ENCODE results near the gene ZBED5. TPM values are rescaled to one million over a fixed set of nuclear protein-coding genes. Genes with fewer than 3 reads are reported as not detected.

ZBED5 gene
- polyA plus RNA-seq, 4 donors: 11.9 to 54.2 (median 17.1) TPM

- H3K27ac ChIP-seq (ENCODE audit: low read depth in 1 of 3, low read length in 2 of 3): no peak overlapping the region
- no peak for FAIRE-seq
- WGBS, 3 donors: 90 to 92% (median 91%) methylated on average over 2 of the region's 2 CpGs
These were observed 17.7 kb upstream of the ZBED5 start for GRCh38 chr11:10875430-10876021.

DNA sequence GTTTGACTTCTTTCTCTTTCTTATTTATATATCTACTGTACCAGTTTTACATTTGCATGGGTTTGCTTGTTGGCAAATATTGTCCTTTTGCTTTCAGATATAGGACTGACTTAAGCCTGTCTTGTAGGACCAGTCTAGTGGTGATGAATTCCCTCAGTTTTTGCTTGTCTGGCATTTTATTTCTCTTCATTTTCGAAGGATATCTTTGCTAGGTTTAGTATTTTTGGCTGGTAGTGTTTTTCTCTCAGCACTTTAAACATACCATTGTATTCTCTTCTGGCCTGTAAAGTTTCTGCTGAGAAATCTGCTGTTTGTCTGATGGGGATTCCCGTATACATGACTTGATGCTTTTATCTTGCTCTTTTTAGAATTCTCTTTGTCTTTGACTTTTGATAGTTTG lies 14.2 kb upstream of the ZBED5 start:
- Histone ChIP-seq H3K27me3 (ENCODE audit: control insufficient read depth in 3 of 3, insufficient read depth in 3 of 3, low read length in 3 of 3) (no peaks in the 10 kb centered on the region), H3K36me3 (ENCODE audit: control insufficient read depth in 3 of 3, insufficient read depth in 2 of 3, low read depth in 1 of 3, low read length in 3 of 3) (peaks cover 0 to 5% (median 0%) of the 10 kb centered on the region in 3 donors), H3K9me3 (ENCODE audit: control insufficient read depth in 2 of 2, insufficient read depth in 1 of 2, low read depth in 1 of 2, low read length in 1 of 2) (peaks cover 0 to 29% of the 10 kb centered on the region in 2 donors), H3K4me3 (ENCODE audit: low read depth in 1 of 3, low read length in 3 of 3) (no peak overlapping the region), H3K4me1 (ENCODE audit: control insufficient read depth in 3 of 3, insufficient read depth in 2 of 3, low read depth in 1 of 3, low read length in 2 of 3) (no peaks in the 10 kb centered on the region), H3K27ac (ENCODE audit: low read depth in 1 of 3, low read length in 2 of 3) (no peak overlapping the region)
- FAIRE-seq (no peak), DNase-seq (no peak)
- 95 to 96% (median 95%) methylated on average over 2 of the region's 2 CpGs for WGBS, 3 donors

More at GRCh38 chr11:10875430-10876021, 17.7 kb upstream of the ZBED5 start:
- DNase-seq: no peak
- Histone ChIP-seq H3K27me3 (ENCODE audit: control insufficient read depth in 3 of 3, insufficient read depth in 3 of 3, low read length in 3 of 3) (no peaks in the 10 kb centered on the region), H3K36me3 (ENCODE audit: control insufficient read depth in 3 of 3, insufficient read depth in 2 of 3, low read depth in 1 of 3, low read length in 3 of 3) (peaks cover 0 to 5% (median 0%) of the 10 kb centered on the region in 3 donors), H3K4me1 (ENCODE audit: control insufficient read depth in 3 of 3, insufficient read depth in 2 of 3, low read depth in 1 of 3, low read length in 2 of 3) (peaks cover 0 to 2% (median 0%) of the 10 kb centered on the region in 3 donors), H3K4me3 (ENCODE audit: low read depth in 1 of 3, low read length in 3 of 3) (no peak overlapping the region), H3K9me3 (ENCODE audit: control insufficient read depth in 2 of 2, insufficient read depth in 1 of 2, low read depth in 1 of 2, low read length in 1 of 2) (peaks cover 0 to 29% of the 10 kb centered on the region in 2 donors)

- Histone ChIP-seq H3K4me1 (ENCODE audit: control insufficient read depth in 3 of 3, insufficient read depth in 2 of 3, low read depth in 1 of 3, low read length in 2 of 3) (no peaks in the 10 kb centered on the region), H3K9me3 (ENCODE audit: control insufficient read depth in 2 of 2, insufficient read depth in 1 of 2, low read depth in 1 of 2, low read length in 1 of 2) (peaks cover 0 to 17% of the 10 kb centered on the region in 2 donors), H3K4me3 (ENCODE audit: low read depth in 1 of 3, low read length in 3 of 3) (no peak overlapping the region), H3K27me3 (ENCODE audit: control insufficient read depth in 3 of 3, insufficient read depth in 3 of 3, low read length in 3 of 3) (no peaks in the 10 kb centered on the region), H3K27ac (ENCODE audit: low read depth in 1 of 3, low read length in 2 of 3) (no peak overlapping the region), H3K36me3 (ENCODE audit: control insufficient read depth in 3 of 3, insufficient read depth in 2 of 3, low read depth in 1 of 3, low read length in 3 of 3) (no peaks in the 10 kb centered on the region)
- WGBS, 3 donors: 95 to 97% (median 96%) methylated on average over 3 of the region's 3 CpGs
- no peak for DNase-seq
- FAIRE-seq: no peak
These were observed 10.5 kb upstream of the ZBED5 start for GRCh38 chr11:10868352-10868751.

GRCh38 chr11:10866893-10867331 lies 9.1 kb upstream of the ZBED5 start:
- FAIRE-seq: no peak
- no peak overlapping the region for H3K4me3 ChIP-seq (ENCODE audit: low read depth in 1 of 3, low read length in 3 of 3)
- no peaks in the 10 kb centered on the region for H3K27me3 ChIP-seq (ENCODE audit: control insufficient read depth in 3 of 3, insufficient read depth in 3 of 3, low read length in 3 of 3)
- WGBS, 3 donors: 26 to 63% (median 45%) methylated on average over 10 of the region's 10 CpGs
- DNase-seq: peak; percentile 36 to 59
- no peaks in the 10 kb centered on the region for H3K4me1 ChIP-seq (ENCODE audit: control insufficient read depth in 3 of 3, insufficient read depth in 2 of 3, low read depth in 1 of 3, low read length in 2 of 3)
- H3K9me3 ChIP-seq (ENCODE audit: control insufficient read depth in 2 of 2, insufficient read depth in 1 of 2, low read depth in 1 of 2, low read length in 1 of 2): peaks cover 0 to 4% of the 10 kb centered on the region in 2 donors
- H3K36me3 ChIP-seq (ENCODE audit: control insufficient read depth in 3 of 3, insufficient read depth in 2 of 3, low read depth in 1 of 3, low read length in 3 of 3): no peaks in the 10 kb centered on the region
- H3K27ac ChIP-seq (ENCODE audit: low read depth in 1 of 3, low read length in 2 of 3): no peak overlapping the region

DNA sequence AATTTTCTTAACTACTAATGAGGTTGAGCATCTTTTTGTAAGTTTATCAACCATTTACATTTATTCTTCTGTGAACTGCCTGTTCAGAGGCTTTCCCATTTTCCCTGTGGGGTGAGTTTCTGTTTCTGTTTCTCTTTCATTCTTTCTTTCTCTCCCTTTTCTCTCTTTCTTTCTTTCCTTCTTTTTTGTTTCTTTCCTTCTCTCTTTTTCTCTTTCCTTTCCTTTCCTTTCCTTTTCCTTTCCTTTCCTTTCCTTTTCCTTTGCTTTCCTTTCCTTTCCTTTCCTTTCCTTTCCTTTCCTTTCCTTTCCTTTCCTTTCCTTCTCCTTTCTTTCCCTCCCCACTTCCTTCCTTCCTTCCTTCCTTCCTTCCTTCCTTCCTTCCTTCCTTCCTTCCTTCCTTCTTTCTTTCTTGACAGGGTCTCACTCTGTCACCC lies 8.0 kb upstream of the ZBED5 start:
- DNase-seq (no peak), FAIRE-seq (no peak)
- Histone ChIP-seq H3K27me3 (ENCODE audit: control insufficient read depth in 3 of 3, insufficient read depth in 3 of 3, low read length in 3 of 3) (no peaks in the 10 kb centered on the region), H3K4me3 (ENCODE audit: low read depth in 1 of 3, low read length in 3 of 3) (no peak overlapping the region), H3K9me3 (ENCODE audit: control insufficient read depth in 2 of 2, insufficient read depth in 1 of 2, low read depth in 1 of 2, low read length in 1 of 2) (no peaks in the 10 kb centered on the region), H3K27ac (ENCODE audit: low read depth in 1 of 3, low read length in 2 of 3) (no peak overlapping the region), H3K36me3 (ENCODE audit: control insufficient read depth in 3 of 3, insufficient read depth in 2 of 3, low read depth in 1 of 3, low read length in 3 of 3) (no peaks in the 10 kb centered on the region), H3K4me1 (ENCODE audit: control insufficient read depth in 3 of 3, insufficient read depth in 2 of 3, low read depth in 1 of 3, low read length in 2 of 3) (no peaks in the 10 kb centered on the region)

DNA sequence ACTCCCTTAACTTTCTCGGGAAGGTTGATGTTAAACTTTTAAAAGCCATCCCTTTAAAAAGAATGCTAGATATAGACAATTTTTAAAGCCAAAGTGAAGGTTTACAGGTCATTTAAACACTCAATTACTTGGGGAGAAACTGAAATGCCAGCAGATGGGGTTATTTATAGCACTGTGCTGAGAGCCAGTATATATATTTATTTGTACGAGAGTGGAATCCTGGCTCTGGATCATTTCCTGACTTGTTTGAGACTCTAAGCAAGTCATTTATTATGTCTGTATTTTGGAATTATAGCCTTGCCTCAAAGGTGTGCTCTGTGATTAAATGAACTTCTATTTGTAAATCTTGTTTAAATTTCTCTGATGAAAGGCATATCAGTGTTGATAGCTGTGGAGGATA lies 6.8 kb upstream of the ZBED5 start:
- Histone ChIP-seq H3K4me3 (ENCODE audit: low read depth in 1 of 3, low read length in 3 of 3) (no peak overlapping the region), H3K9me3 (ENCODE audit: control insufficient read depth in 2 of 2, insufficient read depth in 1 of 2, low read depth in 1 of 2, low read length in 1 of 2) (no peaks in the 10 kb centered on the region), H3K27me3 (ENCODE audit: control insufficient read depth in 3 of 3, insufficient read depth in 3 of 3, low read length in 3 of 3) (no peaks in the 10 kb centered on the region), H3K27ac (ENCODE audit: low read depth in 1 of 3, low read length in 2 of 3) (no peak overlapping the region), H3K36me3 (ENCODE audit: control insufficient read depth in 3 of 3, insufficient read depth in 2 of 3, low read depth in 1 of 3, low read length in 3 of 3) (no peaks in the 10 kb centered on the region), H3K4me1 (ENCODE audit: control insufficient read depth in 3 of 3, insufficient read depth in 2 of 3, low read depth in 1 of 3, low read length in 2 of 3) (no peaks in the 10 kb centered on the region)
- DNase-seq (no peak), FAIRE-seq (no peak)
- 63 to 77% (median 71%) methylated on average over 2 of the region's 2 CpGs for WGBS, 3 donors

- Histone ChIP-seq H3K27me3 (ENCODE audit: control insufficient read depth in 3 of 3, insufficient read depth in 3 of 3, low read length in 3 of 3) (no peaks in the 10 kb centered on the region), H3K9me3 (ENCODE audit: control insufficient read depth in 2 of 2, insufficient read depth in 1 of 2, low read depth in 1 of 2, low read length in 1 of 2) (no peaks in the 10 kb centered on the region), H3K27ac (ENCODE audit: low read depth in 1 of 3, low read length in 2 of 3) (no peak overlapping the region), H3K36me3 (ENCODE audit: control insufficient read depth in 3 of 3, insufficient read depth in 2 of 3, low read depth in 1 of 3, low read length in 3 of 3) (no peaks in the 10 kb centered on the region), H3K4me3 (ENCODE audit: low read depth in 1 of 3, low read length in 3 of 3) (no peak overlapping the region), H3K4me1 (ENCODE audit: control insufficient read depth in 3 of 3, insufficient read depth in 2 of 3, low read depth in 1 of 3, low read length in 2 of 3) (no peaks in the 10 kb centered on the region)
- no peak for FAIRE-seq
- DNase-seq: no peak
- 58 to 79% (median 62%) methylated on average over 1 of the region's 1 CpG for WGBS, 3 donors
These were observed 4.6 kb upstream of the ZBED5 start for GRCh38 chr11:10862446-10862845.

DNA sequence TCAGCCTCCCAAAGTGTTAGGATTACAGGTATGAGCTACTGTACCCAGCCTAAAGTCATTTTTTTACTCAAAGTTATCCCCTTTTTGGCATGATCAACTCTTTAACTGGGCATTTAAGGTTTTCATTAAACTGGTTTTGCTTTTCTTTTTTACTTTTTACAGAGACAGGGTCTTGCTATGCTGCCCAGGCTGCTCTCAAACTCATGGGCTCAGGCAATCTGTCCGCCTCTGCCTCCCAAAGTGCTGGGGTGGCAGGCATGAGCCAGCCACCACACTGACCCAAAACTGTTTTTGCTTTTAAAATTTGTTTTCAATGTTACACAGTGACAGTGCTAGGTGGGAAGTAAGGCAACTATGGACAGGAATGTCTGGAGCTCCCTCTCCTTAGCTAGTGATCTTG lies 3.9 kb upstream of the ZBED5 start:
- no peak for FAIRE-seq

DNA sequence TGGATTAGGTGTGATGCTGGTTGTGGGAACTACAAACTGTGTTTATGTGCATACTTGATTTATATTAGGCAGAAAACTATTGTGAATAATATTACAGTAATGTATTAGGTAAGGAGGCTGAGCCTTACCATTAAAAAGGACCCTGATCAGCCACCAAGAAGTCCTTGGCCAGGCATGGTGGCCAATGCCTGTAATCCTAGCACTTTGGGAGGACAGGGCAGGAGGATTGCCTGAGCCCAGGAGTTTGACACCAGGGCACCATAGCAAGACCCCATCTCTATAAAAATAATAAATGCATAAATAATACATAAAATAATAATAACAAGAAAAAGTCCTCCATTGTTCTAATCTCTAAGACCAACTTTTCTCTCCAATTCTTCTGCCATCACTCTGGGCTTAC lies 3.2 kb upstream of the ZBED5 start:
- peaks cover 0 to 5% (median 2%) of the 10 kb centered on the region in 3 donors for H3K4me1 ChIP-seq (ENCODE audit: control insufficient read depth in 3 of 3, insufficient read depth in 2 of 3, low read depth in 1 of 3, low read length in 2 of 3)
- FAIRE-seq (no peak), DNase-seq (no peak)
- H3K36me3 ChIP-seq (ENCODE audit: control insufficient read depth in 3 of 3, insufficient read depth in 2 of 3, low read depth in 1 of 3, low read length in 3 of 3): no peaks in the 10 kb centered on the region
- no peak overlapping the region for H3K27ac ChIP-seq (ENCODE audit: low read depth in 1 of 3, low read length in 2 of 3)
- H3K4me3 ChIP-seq (ENCODE audit: low read depth in 1 of 3, low read length in 3 of 3): no peak overlapping the region
- no peaks in the 10 kb centered on the region for H3K27me3 ChIP-seq (ENCODE audit: control insufficient read depth in 3 of 3, insufficient read depth in 3 of 3, low read length in 3 of 3)
- no peaks in the 10 kb centered on the region for H3K9me3 ChIP-seq (ENCODE audit: control insufficient read depth in 2 of 2, insufficient read depth in 1 of 2, low read depth in 1 of 2, low read length in 1 of 2)

More for the DNA sequence above, 3.9 kb upstream of the ZBED5 start:
- H3K27me3 ChIP-seq (ENCODE audit: control insufficient read depth in 3 of 3, insufficient read depth in 3 of 3, low read length in 3 of 3): no peaks in the 10 kb centered on the region
- H3K27ac ChIP-seq (ENCODE audit: low read depth in 1 of 3, low read length in 2 of 3): no peak overlapping the region
- no peaks in the 10 kb centered on the region for H3K36me3 ChIP-seq (ENCODE audit: control insufficient read depth in 3 of 3, insufficient read depth in 2 of 3, low read depth in 1 of 3, low read length in 3 of 3)
- no peaks in the 10 kb centered on the region for H3K4me1 ChIP-seq (ENCODE audit: control insufficient read depth in 3 of 3, insufficient read depth in 2 of 3, low read depth in 1 of 3, low read length in 2 of 3)
- H3K9me3 ChIP-seq (ENCODE audit: control insufficient read depth in 2 of 2, insufficient read depth in 1 of 2, low read depth in 1 of 2, low read length in 1 of 2): no peaks in the 10 kb centered on the region
- DNase-seq: no peak
- 93 to 100% (median 96%) methylated on average over 1 of the region's 1 CpG for WGBS, 3 donors
- H3K4me3 ChIP-seq (ENCODE audit: low read depth in 1 of 3, low read length in 3 of 3): no peak overlapping the region

All from small intestine (tissue), 7 donors.